ENCODE results near the gene SREBF1.

The SREBF1 gene

GRCh38 chr17:17774009-17774881 is 62.5 kb downstream of the SREBF1 start:
- DNase-seq, result no peak

GRCh38 chr17:17772231-17772630 is 64.6 kb downstream of the SREBF1 start:
- no peak for DNase-seq

GRCh38 chr17:17771498-17772201 is 65.1 kb downstream of the SREBF1 start:
- DNase-seq, result no peak

GRCh38 chr17:17770632-17771044 is 66.1 kb downstream of the SREBF1 start:
- no peak for DNase-seq

GRCh38 chr17:17769869-17770631 is 66.7 kb downstream of the SREBF1 start:
- DNase-seq, result no peak

- no peak for DNase-seq
Measured at GRCh38 chr17:17768424-17769088, 68.2 kb downstream of the SREBF1 start.

- DNase-seq, result no peak
Measured at GRCh38 chr17:17767887-17768418, 68.8 kb downstream of the SREBF1 start.

GRCh38 chr17:17767154-17767869 is 69.5 kb downstream of the SREBF1 start:
- DNase-seq, result peak in 1 of 2 experiments; percentile 29

GRCh38 chr17:17766744-17767120 is 70.1 kb downstream of the SREBF1 start:
- DNase-seq, result peak in 1 of 2 experiments; percentile 34

GRCh38 chr17:17766077-17766743 is 70.6 kb downstream of the SREBF1 start:
- peak in 1 of 2 experiments; percentile 54 for DNase-seq

GRCh38 chr17:17765359-17766076 is 71.3 kb downstream of the SREBF1 start:
- DNase-seq, result no peak

GRCh38 chr17:17763734-17764133 is 73.1 kb downstream of the SREBF1 start:
- DNase-seq, result no peak

- DNase-seq, result no peak
Measured at GRCh38 chr17:17763136-17763535, 73.7 kb downstream of the SREBF1 start.

GRCh38 chr17:17762744-17763105 is 74.1 kb downstream of the SREBF1 start:
- DNase-seq, result no peak

Data from NCI-H526 (cell line).